ENCODE data around the gene RGS11. TPM values are rescaled to one million over a fixed set of nuclear protein-coding genes. Genes with fewer than 3 reads are reported as not detected.

RGS11 gene
- total RNA-seq, 1 experiment from 2014 or later, result 2.9 TPM

- Histone ChIP-seq H3K79me2 (ENCODE audit: insufficient read depth, low read length) (peaks cover 3% of the 10 kb centered on the region; the same call in 1 of the 2 replicates), H3K23me2 (ENCODE audit: insufficient read length, low read depth, low read length, poor library complexity, severe bottlenecking) (no peaks in the 10 kb centered on the region), H2AFZ (ENCODE audit: low read length) (no peak overlapping the region), H3K4me1 (ENCODE audit: insufficient read depth, low read length) (no peaks in the 10 kb centered on the region; the same call in 1 of the 2 replicates), H3K14ac (ENCODE audit: insufficient read depth, low read length) (no peak overlapping the region), H4K5ac (ENCODE audit: insufficient read length, low read depth, low read length) (no peak overlapping the region), H3K27ac (ENCODE audit: insufficient read length, low read depth, low read length) (no peak overlapping the region), H3K23ac (ENCODE audit: insufficient read length, low read depth, low read length) (no peak overlapping the region), H3K9ac (ENCODE audit: extremely low read depth, insufficient read length, low read length) (no peak overlapping the region), H2BK12ac (ENCODE audit: insufficient read length, low read depth, low read length) (no peak overlapping the region), H2BK20ac (ENCODE audit: low read depth, low read length, poor library complexity, severe bottlenecking) (no peak overlapping the region), H3K4me2 (ENCODE audit: insufficient read depth, insufficient read length, low read length) (no peak overlapping the region), H2AK5ac (ENCODE audit: insufficient read length, low read length) (no peak overlapping the region), H2BK120ac (ENCODE audit: low read depth, low read length, poor library complexity, severe bottlenecking) (no peak overlapping the region), H3K79me1 (ENCODE audit: insufficient read depth, low read depth, low read length, poor library complexity, severe bottlenecking) (peaks cover 10% of the 10 kb centered on the region), H4K91ac (ENCODE audit: insufficient read length, low read depth, low read length) (no peak overlapping the region), H4K8ac (replicated peaks; ENCODE audit: insufficient read length, low read depth, low read length) (no peak overlapping the region), H3K4ac (ENCODE audit: low read depth, low read length) (no peak overlapping the region), H2BK5ac (ENCODE audit: insufficient read length, low read length) (no peak overlapping the region), H4K20me1 (ENCODE audit: control insufficient read depth, insufficient read depth, insufficient read length) (no peaks in the 10 kb centered on the region), H3K18ac (ENCODE audit: insufficient read length, low read depth, low read length) (no peak overlapping the region), H3K56ac (ENCODE audit: insufficient read length, low read depth, low read length) (no peak overlapping the region), H2BK15ac (ENCODE audit: low read depth, low read length) (no peak overlapping the region), H3T11ph (ENCODE audit: low read length) (no peak overlapping the region), H3K27me3 (ENCODE audit: insufficient read depth, low read length) (no peaks in the 10 kb centered on the region), H3K9me3 (ENCODE audit: control insufficient read depth, low read depth, low read length) (no peaks in the 10 kb centered on the region)
- no peaks in the 10 kb centered on the region for H3K9me3 Mint-ChIP-seq
- peak overlapping the region in 2 of 3 experiments; percentile 15 to 62; a peak in 3 of 7 replicates for H3K27ac Mint-ChIP-seq
- H3K36me3 Mint-ChIP-seq (ENCODE audit: insufficient read depth in 1 of 3, low read depth in 3 of 3), result peaks cover 0 to 11% (median 5%) of the 10 kb centered on the region in 3 experiments; a peak in 6 of 7 replicates
- no peak for DNase-seq
- TF ChIP-seq, protein P1, sequence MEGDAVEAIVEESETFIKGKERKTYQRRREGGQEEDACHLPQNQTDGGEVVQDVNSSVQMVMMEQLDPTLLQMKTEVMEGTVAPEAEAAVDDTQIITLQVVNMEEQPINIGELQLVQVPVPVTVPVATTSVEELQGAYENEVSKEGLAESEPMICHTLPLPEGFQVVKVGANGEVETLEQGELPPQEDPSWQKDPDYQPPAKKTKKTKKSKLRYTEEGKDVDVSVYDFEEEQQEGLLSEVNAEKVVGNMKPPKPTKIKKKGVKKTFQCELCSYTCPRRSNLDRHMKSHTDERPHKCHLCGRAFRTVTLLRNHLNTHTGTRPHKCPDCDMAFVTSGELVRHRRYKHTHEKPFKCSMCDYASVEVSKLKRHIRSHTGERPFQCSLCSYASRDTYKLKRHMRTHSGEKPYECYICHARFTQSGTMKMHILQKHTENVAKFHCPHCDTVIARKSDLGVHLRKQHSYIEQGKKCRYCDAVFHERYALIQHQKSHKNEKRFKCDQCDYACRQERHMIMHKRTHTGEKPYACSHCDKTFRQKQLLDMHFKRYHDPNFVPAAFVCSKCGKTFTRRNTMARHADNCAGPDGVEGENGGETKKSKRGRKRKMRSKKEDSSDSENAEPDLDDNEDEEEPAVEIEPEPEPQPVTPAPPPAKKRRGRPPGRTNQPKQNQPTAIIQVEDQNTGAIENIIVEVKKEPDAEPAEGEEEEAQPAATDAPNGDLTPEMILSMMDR (conservative IDR thresholded peaks at IDR 0.05), result no peak
- WGBS (ENCODE audit: extremely low coverage, insufficient read length, low lambda C conversion rate), result no CpG with 5 or more reads among the region's 5 CpGs
- H3K4me1 Mint-ChIP-seq, result peaks cover 28 to 30% of the 10 kb centered on the region in 2 experiments
- H3K4me3 Mint-ChIP-seq, result no peak overlapping the region
- no peaks in the 10 kb centered on the region for H3K27me3 Mint-ChIP-seq (ENCODE audit: low read depth)
Observed at GRCh38 chr16:320206-320605, 44.5 kb upstream of the RGS11 start.
